ENCODE results near the gene NTPCR.

- TF ChIP-seq CTCF (IDR thresholded peaks at IDR 0.05; ENCODE audit: extremely low read depth in 1 of 2, insufficient read depth in 1 of 2, low read depth in 1 of 2, low read length in 2 of 2) (no peak), POLR2AphosphoS5 (IDR thresholded peaks at IDR 0.05; ENCODE audit: insufficient read depth, low read depth, low read length) (no peak), MYC (IDR thresholded peaks at IDR 0.05; ENCODE audit: low read depth, low read length) (no peak), POLR2A (IDR thresholded peaks at IDR 0.05; ENCODE audit: low read depth, low read length) (no peak), FOS (IDR thresholded peaks at IDR 0.05; ENCODE audit: borderline replicate concordance, insufficient read depth, low read length) (no peak), MAX (IDR thresholded peaks at IDR 0.05; ENCODE audit: insufficient read depth, insufficient read length) (no peak), JUN (IDR thresholded peaks at IDR 0.05; ENCODE audit: borderline replicate concordance, insufficient read depth, insufficient read length, low read depth) (no peak), EZH2 (IDR thresholded peaks at IDR 0.05; ENCODE audit: borderline replicate concordance, low read depth, low read length, severe bottlenecking) (no peak)
These were observed 73.8 kb downstream of the NTPCR start for GRCh38 chr1:233024199-233024598.
